HepG2 (cell line): ENCODE measurements around the gene DHRS11. TPM values are rescaled to one million over a fixed set of nuclear protein-coding genes. Genes with fewer than 3 reads are reported as not detected.

Experiments used
- ATAC-seq: fragments of 200-7000 bp; cut with Tn5 transposase; 3 replicates; pipeline ENCODE4 v1.9.1; 2020; ENCODE audit warnings: mild to moderate bottlenecking, moderate library complexity
- BruUV-seq: library from RNA; stranded (reverse); fragments of 400-500 nt; replicated peaks from 2 replicates; lab custom pipeline; 2021; lab: Mats Ljungman, UMichigan
- CTCF ChIA-PET: fragments of 300-600 bp; formaldehyde crosslinking; extraction: SDS; loops from one replicate; lab custom pipeline; 2021; ENCODE audit warnings: low total read pairs, inconsistent platforms, low intra/inter-chr PET ratio; lab: Yijun Ruan, JAX
- POLR2A ChIA-PET: fragments of 350-600 bp; sonication (Branson Sonifier 250); formaldehyde crosslinking; loops from one replicate; lab custom pipeline; 2020; ENCODE audit warnings: antibody characterized with exemption, inconsistent platforms; lab: Yijun Ruan, JAX
- DNase-seq: peaks from one replicate; pipeline ENCODE4 v3.0.0-alpha.2; 2015; ENCODE audit warnings: low spot score
- FAIRE-seq: peaks from 3 replicates; lab custom pipeline; 2011; peaks lifted over from hg19 to GRCh38; lab: Jason Lieb, UNC
- H2AFZ ChIP-seq: one replicate; pipeline ENCODE4 v1.6.1; 2011; ENCODE audit warnings: low read length, inconsistent platforms
- H3K27ac ChIP-seq: fragments of 300-600 bp; 3 replicates; pipeline ENCODE4 v1.8.0; 2011; ENCODE audit warnings: mixed run types, mild to moderate bottlenecking, mixed read lengths, low read length, inconsistent platforms; ENCODE audit not compliant: insufficient read depth; ENCODE audit errors: extremely low read length
- H3K27me3 ChIP-seq, 2 experiments: fragments of 200-600 bp in 1 of 2; 2 replicates in 1 of 2; 3 replicates in 1 of 2; pipeline versions ENCODE4 v1.6.0 to v1.8.0; 2011; ENCODE audit warnings: low read length in 2 of 2, mild to moderate bottlenecking in 2 of 2, moderate library complexity in 2 of 2, inconsistent platforms in 1 of 2; ENCODE audit not compliant: insufficient read depth in 2 of 2, control insufficient read depth in 1 of 2
- H3K36me3 ChIP-seq, 2 experiments: fragments of 200-600 bp in 1 of 2; replicated peaks in 1 of 2; 2 replicates in 1 of 2; 3 replicates in 1 of 2; pipeline versions ENCODE4 v1.5.1 to v1.8.0; 2011; ENCODE audit warnings: low read length in 2 of 2, inconsistent platforms in 1 of 2; ENCODE audit not compliant: insufficient read depth in 2 of 2, control insufficient read depth in 1 of 2
- H3K4me1 ChIP-seq: 2 replicates; pipeline ENCODE4 v1.5.1; 2012; ENCODE audit warnings: low read length, inconsistent platforms; ENCODE audit not compliant: insufficient read depth
- H3K4me2 ChIP-seq: 2 replicates; pipeline ENCODE4 v1.6.0; 2011; ENCODE audit warnings: low read depth, low read length, inconsistent platforms
- H3K4me3 ChIP-seq, 3 experiments: fragments of 200-600 bp in 1 of 3; sonication (generic), shearing (Covaris generic) in 1 of 3; replicated peaks in 1 of 3; 2 replicates each; pipeline ENCODE4 v1.5.1; 2011 to 2016; ENCODE audit warnings: low read length in 3 of 3, inconsistent platforms in 2 of 3, low read depth in 2 of 3, mild to moderate bottlenecking in 2 of 3, control low read depth in 1 of 3, mixed read lengths in 1 of 3; ENCODE audit not compliant: insufficient read depth in 1 of 3
- H3K79me2 ChIP-seq: one replicate; pipeline ENCODE4 v1.6.1; 2011; ENCODE audit warnings: low read length, inconsistent platforms; ENCODE audit not compliant: insufficient read depth
- H3K9ac ChIP-seq: 2 replicates; pipeline ENCODE4 v1.6.0; 2011; ENCODE audit warnings: mild to moderate bottlenecking, low read depth, low read length, inconsistent platforms; ENCODE audit not compliant: insufficient read depth
- H3K9me3 ChIP-seq: 2 replicates; pipeline ENCODE4 v1.5.1; 2012; ENCODE audit warnings: mild to moderate bottlenecking, low read length
- H4K20me1 ChIP-seq: 2 replicates; pipeline ENCODE4 v1.6.0; 2011; ENCODE audit warnings: inconsistent platforms, mild to moderate bottlenecking, low read length, moderate library complexity; ENCODE audit not compliant: insufficient read depth
- DZIP1 ChIP-seq: sonication (generic); formaldehyde crosslinking; IDR thresholded peaks from 2 replicates; pipeline ENCODE4 v1.5.0; 2020; ENCODE audit warnings: mild to moderate bottlenecking, missing genetic modification reagents
- EP300 ChIP-seq, 3 experiments: sonication (generic) in 1 of 3; formaldehyde crosslinking in 1 of 3; IDR thresholded peaks; 2 replicates each; pipeline versions ENCODE4 v1.5.1 to v1.6.1; 2011 to 2020; ENCODE audit warnings: low read depth in 2 of 3, low read length in 2 of 3, borderline replicate concordance in 1 of 3, improper control_type of control experiment in 1 of 3, mild to moderate bottlenecking in 1 of 3, missing genetic modification reagents in 1 of 3, moderate library complexity in 1 of 3
- HMG20B ChIP-seq: conservative IDR thresholded peaks from 2 replicates; pipeline ENCODE4 v1.6.1; 2016; ENCODE audit warnings: missing genetic modification reagents, missing compliant biosample characterization
- IRX3 ChIP-seq: sonication (generic); formaldehyde crosslinking; IDR thresholded peaks from 2 replicates; pipeline ENCODE4 v1.8.1; 2023; ENCODE audit warnings: mild to moderate bottlenecking, low read depth, missing genetic modification reagents, borderline replicate concordance
- NFE2L2 ChIP-seq: fragments of 150-350 bp; IDR thresholded peaks from 2 replicates; pipeline ENCODE4 v1.6.1; 2014; ENCODE audit warnings: low read length
- PLRG1 ChIP-seq: fragments of 450-650 bp; conservative IDR thresholded peaks from 2 replicates; pipeline ENCODE4 v1.6.1; 2016
- SNAPC2 ChIP-seq: sonication (generic); formaldehyde crosslinking; IDR thresholded peaks from 2 replicates; pipeline ENCODE4 v1.8.1; 2022; ENCODE audit warnings: mild to moderate bottlenecking, missing genetic modification reagents
- ZNF451 ChIP-seq: sonication (generic); formaldehyde crosslinking; IDR thresholded peaks from 2 replicates; pipeline ENCODE4 v1.5.0; 2020; ENCODE audit warnings: mild to moderate bottlenecking, missing genetic modification reagents
- ZNF589 ChIP-seq: sonication (generic); formaldehyde crosslinking; conservative IDR thresholded peaks from 2 replicates; pipeline ENCODE4 v1.8.0; 2022; ENCODE audit warnings: mild to moderate bottlenecking, moderate library complexity, missing genetic modification reagents
- ZNF598 ChIP-seq: sonication (generic); formaldehyde crosslinking; IDR thresholded peaks from 2 replicates; pipeline ENCODE4 v1.5.1; 2020; ENCODE audit warnings: mild to moderate bottlenecking, missing genetic modification reagents, borderline replicate concordance
- ZNF639 ChIP-seq: conservative IDR thresholded peaks from 2 replicates; pipeline ENCODE4 v1.6.1; 2018; ENCODE audit warnings: missing genetic modification reagents
- WGBS: methylation state at CpG from one replicate; pipeline ENCODE4 v1.1.6; 2017; ENCODE audit warnings: low lambda C conversion rate; 5-methylcytosine and 5-hydroxymethylcytosine counted together
- in situ Hi-C: cut with HindIII; loops from 2 replicates; pipeline ENCODE4 v1.10.0; 2017; ENCODE audit warnings: low pct_unique_long_range_greater_than_20kb; ENCODE audit not compliant: extremely low pct_ligation_motif_present
- intact Hi-C: fragments of 100-400 bp; cut with micrococcal nuclease; formaldehyde crosslinking; loops from one replicate; pipeline ENCODE4 v1.10.0; 2022; ENCODE audit not compliant: unreplicated experiment
- polyA plus RNA-seq, 8 experiments: library from polyadenylated mRNA; depleted of rRNA in 3 of 8; stranded (reverse) in 7 of 8; unstranded in 1 of 8; fragments of >200 nt; fragmentation: Illumina TruSeq in 4 of 8; extraction: Trizol in 4 of 8; gene quantifications; 2 replicates each; pipeline versions ENCODE4 v1.2.1 to v1.2.3, GENCODE V29; 2011 to 2016; ENCODE audit warnings: low read depth in 4 of 8, missing spikeins in 1 of 8, mixed read lengths in 1 of 8; ENCODE audit not compliant: insufficient read depth in 1 of 8
- total RNA-seq, 5 experiments: library from RNA; depleted of rRNA; stranded (reverse); fragments of >200 nt; fragmentation: Illumina TruSeq; extraction: Trizol; gene quantifications; 2 replicates each; pipeline ENCODE4 v1.2.3, GENCODE V29; 2016; ENCODE audit warnings: low read depth in 1 of 5

The DHRS11 gene
- total and polyA plus RNA-seq, 2 of the 13 experiments (the other 11 are each of a cell fraction or from before 2014, with no cell fraction given) = 28.4 to 41.9 TPM

- ATAC-seq (no peak), FAIRE-seq (no peak), DNase-seq (no peak)
- POLR2A ChIA-PET = interaction anchor here (1.1 kb wide), 1 partner anchor 54 kb away, joined by 8 read pairs; the partner anchor contains the start of gene MRM1
- intact Hi-C loops (loop anchor here (5.0 kb wide), 1 partner anchor 45 kb away; the partner anchor contains the start of gene DHRS11), in situ Hi-C loops (no loop called here)
- H2AFZ ChIP-seq = no peak overlapping the region
- BruUV-seq = no TSS peak
- H3K27ac ChIP-seq = peak overlapping the region; percentile 100
- H4K20me1 ChIP-seq = peaks cover 31% of the 10 kb centered on the region
- H3K79me2 ChIP-seq = peaks cover 78% of the 10 kb centered on the region
- H3K4me1 ChIP-seq = peaks cover 31% of the 10 kb centered on the region
- no peaks in the 10 kb centered on the region; a peak in 1 of 5 replicates for H3K36me3 ChIP-seq
- H3K4me3 ChIP-seq = peak overlapping the region in 2 of 3 experiments; percentile 91 to 97; a peak in 4 of 6 replicates
- CTCF ChIA-PET = no interaction called here
- TF ChIP-seq ZNF451 (no peak), NFE2L2 (peak; percentile 18; the same call in 1 of the 2 replicates)
- no peaks in the 10 kb centered on the region for H3K9me3 ChIP-seq
- H3K9ac ChIP-seq = peak overlapping the region; percentile 97
- H3K27me3 ChIP-seq = peaks cover 0 to 5% of the 10 kb centered on the region in 2 experiments; a peak in 1 of 5 replicates
- H3K4me2 ChIP-seq = peak overlapping the region; percentile 78
Observed at GRCh38 chr17:36547776-36548175, 43.9 kb upstream of the DHRS11 start.

GRCh38 chr17:36550491-36551417 lies 40.9 kb upstream of the DHRS11 start:
- POLR2A ChIA-PET = no interaction called here
- FAIRE-seq (no peak), DNase-seq (no peak), ATAC-seq (no peak)
- H3K4me3 ChIP-seq = no peak overlapping the region
- BruUV-seq = no TSS peak
- peaks cover 22% of the 10 kb centered on the region for H3K4me1 ChIP-seq
- no peaks in the 10 kb centered on the region for H3K9me3 ChIP-seq
- H2AFZ ChIP-seq = no peak overlapping the region
- H3K9ac ChIP-seq = no peak overlapping the region
- CTCF ChIA-PET = no interaction called here
- H3K27ac ChIP-seq = no peak overlapping the region
- intact Hi-C loops = no loop called here
- peaks cover 32% of the 10 kb centered on the region for H4K20me1 ChIP-seq
- H3K79me2 ChIP-seq = peaks cover 91% of the 10 kb centered on the region
- peaks cover 2 to 9% of the 10 kb centered on the region in 2 experiments; a peak in 3 of 5 replicates for H3K36me3 ChIP-seq
- WGBS = 96% methylated on average over 8 of the region's 8 CpGs
- peaks cover 0 to 5% of the 10 kb centered on the region in 2 experiments; a peak in 1 of 5 replicates for H3K27me3 ChIP-seq
- no peak overlapping the region for H3K4me2 ChIP-seq
- in situ Hi-C loops = no loop called here
- no peak for TF ChIP-seq ZNF589 (CRISPR knock-in tag)
- TF ChIP-seq EP300 (IDR thresholded peaks at IDR 0.05; ENCODE audit: low read depth in 2 of 2, low read length in 2 of 2) = no peak
- no peak for TF ChIP-seq EP300 (CRISPR knock-in tag; IDR thresholded peaks at IDR 0.05; ENCODE audit: borderline replicate concordance)
- no peak for TF ChIP-seq SNAPC2 (CRISPR knock-in tag)
- no peak for TF ChIP-seq PLRG1
- no peak for TF ChIP-seq ZNF598 (CRISPR knock-in tag)
- no peak for TF ChIP-seq IRX3
- no peak for TF ChIP-seq ZNF639 (CRISPR knock-in tag)
- TF ChIP-seq DZIP1 (CRISPR knock-in tag) = no peak
- TF ChIP-seq HMG20B (CRISPR knock-in tag) = no peak
